LNCaP clone FGC (cell line): ENCODE results near the gene CPNE6.

Experiments
- DNase-seq: peaks from one replicate; pipeline ENCODE4 v3.0.0-alpha.2; 2011; ENCODE audit warnings: low read depth
- H3K4me3 ChIP-seq: 2 replicates; pipeline ENCODE4 v1.5.1; 2011; ENCODE audit warnings: mild to moderate bottlenecking, low read depth, low read length, control low read depth
- TF ChIP-seq, protein P1 (sequence below): IDR thresholded peaks from 2 replicates; pipeline ENCODE4 v1.5.1; 2012; ENCODE audit warnings: mild to moderate bottlenecking; ENCODE audit not compliant: control insufficient read depth, insufficient read depth; ENCODE audit errors: extremely low read depth

The CPNE6 gene

GRCh38 chr14:24052656-24053547 lies 18.5 kb upstream of the CPNE6 start:
- no peak for DNase-seq
- H3K4me3 ChIP-seq = peak overlapping the region; percentile 60
- TF ChIP-seq, protein P1, sequence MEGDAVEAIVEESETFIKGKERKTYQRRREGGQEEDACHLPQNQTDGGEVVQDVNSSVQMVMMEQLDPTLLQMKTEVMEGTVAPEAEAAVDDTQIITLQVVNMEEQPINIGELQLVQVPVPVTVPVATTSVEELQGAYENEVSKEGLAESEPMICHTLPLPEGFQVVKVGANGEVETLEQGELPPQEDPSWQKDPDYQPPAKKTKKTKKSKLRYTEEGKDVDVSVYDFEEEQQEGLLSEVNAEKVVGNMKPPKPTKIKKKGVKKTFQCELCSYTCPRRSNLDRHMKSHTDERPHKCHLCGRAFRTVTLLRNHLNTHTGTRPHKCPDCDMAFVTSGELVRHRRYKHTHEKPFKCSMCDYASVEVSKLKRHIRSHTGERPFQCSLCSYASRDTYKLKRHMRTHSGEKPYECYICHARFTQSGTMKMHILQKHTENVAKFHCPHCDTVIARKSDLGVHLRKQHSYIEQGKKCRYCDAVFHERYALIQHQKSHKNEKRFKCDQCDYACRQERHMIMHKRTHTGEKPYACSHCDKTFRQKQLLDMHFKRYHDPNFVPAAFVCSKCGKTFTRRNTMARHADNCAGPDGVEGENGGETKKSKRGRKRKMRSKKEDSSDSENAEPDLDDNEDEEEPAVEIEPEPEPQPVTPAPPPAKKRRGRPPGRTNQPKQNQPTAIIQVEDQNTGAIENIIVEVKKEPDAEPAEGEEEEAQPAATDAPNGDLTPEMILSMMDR = no peak

DNA sequence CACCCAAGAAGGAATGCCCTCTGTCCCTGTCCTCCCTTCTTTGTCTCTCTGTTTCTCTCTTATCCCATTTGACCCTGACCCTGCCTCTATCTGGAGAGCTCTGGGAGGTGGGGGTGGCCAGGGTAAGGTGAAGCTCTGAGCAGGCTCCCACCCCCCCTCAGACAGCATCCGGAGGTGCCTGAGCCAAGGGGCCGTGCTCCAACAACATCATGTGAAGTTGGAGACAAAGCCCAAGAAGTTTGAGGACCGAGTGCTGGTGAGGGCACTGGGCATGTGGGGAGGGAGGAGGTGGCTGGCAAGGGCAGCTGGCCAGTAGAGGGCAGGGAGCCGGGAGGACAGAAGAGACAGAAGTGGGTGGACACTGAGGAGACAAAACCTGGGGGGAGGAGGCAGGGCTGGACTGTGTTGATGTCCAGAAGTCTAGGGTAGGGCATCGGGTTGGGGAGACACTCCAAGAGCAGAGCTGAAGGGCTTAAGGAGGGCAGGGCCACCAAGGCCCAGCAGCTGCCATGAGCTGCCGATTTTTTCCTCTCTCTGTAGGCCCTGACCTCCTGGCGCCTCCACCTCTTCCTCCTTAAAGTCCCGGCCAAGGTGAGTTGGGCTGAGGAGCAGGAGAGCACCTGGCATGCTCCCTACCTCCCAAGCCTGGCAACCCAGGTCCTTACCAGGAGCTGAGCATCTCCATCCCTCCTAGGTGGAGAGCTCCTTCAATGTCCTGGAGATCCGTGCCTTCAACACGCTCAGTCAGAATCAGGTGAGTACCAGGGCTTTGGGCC lies 17.6 kb upstream of the CPNE6 start:
- DNase-seq = no peak
- TF ChIP-seq, protein P1 = no peak
- H3K4me3 ChIP-seq = no peak overlapping the region

GRCh38 chr14:24054324-24054641 lies 17.1 kb upstream of the CPNE6 start:
- no peak for DNase-seq
- no peak overlapping the region for H3K4me3 ChIP-seq
- TF ChIP-seq, protein P1 = no peak

- no peak for DNase-seq
- TF ChIP-seq, protein P1 = no peak
- H3K4me3 ChIP-seq = no peak overlapping the region
Observed at GRCh38 chr14:24054646-24055045, 16.7 kb upstream of the CPNE6 start.

- no peak for DNase-seq
- no peak overlapping the region for H3K4me3 ChIP-seq
- TF ChIP-seq, protein P1 = no peak
Observed at GRCh38 chr14:24055971-24056799, 15.2 kb upstream of the CPNE6 start.

DNA sequence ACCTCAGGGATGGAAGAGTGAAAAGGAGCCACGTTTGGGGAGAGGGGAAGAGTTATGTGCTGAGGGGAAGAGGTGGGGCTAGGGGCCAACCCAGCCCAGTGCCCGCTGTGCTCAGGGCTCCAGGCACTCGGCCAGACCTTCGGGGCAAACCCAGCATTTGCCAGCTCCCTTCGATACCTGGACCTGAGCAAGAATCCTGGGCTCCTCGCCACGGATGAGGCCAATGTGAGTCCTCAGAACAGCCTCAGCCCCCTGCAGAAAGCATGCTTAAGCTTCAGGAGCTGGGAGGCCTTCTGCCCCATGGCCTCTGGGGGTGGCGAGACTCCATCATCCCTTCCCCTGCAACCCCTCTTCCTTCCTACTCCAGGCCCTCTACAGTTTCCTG lies 14.6 kb upstream of the CPNE6 start:
- DNase-seq = no peak
- TF ChIP-seq, protein P1 = no peak
- H3K4me3 ChIP-seq = no peak overlapping the region
